Measurements from ENCODE around the gene GLTP. TPM values are rescaled to one million over a fixed set of nuclear protein-coding genes. Genes with fewer than 3 reads are reported as not detected.

GLTP gene
- total RNA-seq, 1 experiment from 2014 or later = 37.9 TPM

- DNase-seq (ENCODE audit: low spot score) = no peak
Observed at GRCh38 chr12:109821968-109822367, 58.4 kb downstream of the GLTP start.

- DNase-seq (ENCODE audit: low spot score) = no peak
Observed at GRCh38 chr12:109820816-109821381, 59.4 kb downstream of the GLTP start.

DNA sequence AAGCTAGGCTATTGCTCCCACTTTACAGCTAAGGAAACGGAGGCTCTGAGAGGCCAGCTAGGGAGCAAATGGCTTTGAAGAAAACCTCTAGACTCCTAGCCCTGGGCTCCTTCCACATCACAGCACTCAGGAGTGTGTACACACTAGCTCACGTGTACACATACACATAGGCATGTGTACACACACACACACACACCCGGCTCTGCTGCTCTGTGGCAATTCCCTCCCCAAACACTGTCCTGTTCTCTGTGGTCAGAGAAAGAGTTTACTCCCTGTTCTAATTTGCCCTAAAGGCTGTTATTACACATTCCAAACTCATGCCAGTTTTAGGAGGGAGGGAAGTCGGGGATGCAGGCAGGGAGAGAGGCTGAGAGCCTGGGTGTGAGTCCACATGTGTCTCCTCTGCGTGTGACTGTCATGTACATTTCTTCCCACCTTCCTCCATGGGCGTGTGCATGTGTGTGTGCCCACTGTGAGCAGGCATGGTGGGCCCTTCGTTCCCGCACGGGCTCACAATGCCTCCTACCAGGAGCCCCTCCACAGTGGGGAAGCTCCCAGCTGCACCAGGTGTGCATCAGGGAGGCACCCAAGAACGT is 61.3 kb downstream of the GLTP start:
- DNase-seq (ENCODE audit: low spot score) = no peak

- no peak for DNase-seq (ENCODE audit: low spot score)
Observed at GRCh38 chr12:109818253-109818652, 62.1 kb downstream of the GLTP start.

DNA sequence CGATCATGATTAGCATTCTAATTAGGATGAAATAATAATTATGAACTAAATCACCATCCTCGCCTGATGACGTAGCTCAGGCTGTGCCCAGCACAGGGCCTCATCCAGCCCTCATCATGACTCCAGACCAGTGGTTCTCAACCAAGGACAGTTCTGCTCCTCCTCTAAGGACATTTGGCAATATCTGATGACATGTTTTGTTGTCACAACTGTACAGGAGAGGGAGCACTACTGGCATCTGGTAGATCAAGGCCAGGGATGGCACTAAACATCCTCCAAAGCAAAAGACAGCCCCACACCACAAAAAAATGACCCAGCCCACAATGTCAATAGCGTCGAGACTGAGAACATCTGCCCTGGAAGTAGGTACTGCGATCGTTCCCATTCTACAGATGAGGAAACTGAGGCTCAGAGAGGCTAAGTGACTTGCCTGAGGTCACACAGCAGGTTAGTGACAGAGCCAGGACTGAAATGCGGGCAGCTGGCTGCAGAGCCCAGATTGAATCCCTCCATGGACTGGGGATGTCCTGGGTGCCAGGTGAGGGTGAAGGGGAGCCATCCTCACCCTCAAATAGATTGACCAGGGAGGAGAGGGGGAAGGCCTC is 62.6 kb downstream of the GLTP start:
- no peak for DNase-seq (ENCODE audit: low spot score)

- no peak for DNase-seq (ENCODE audit: low spot score)
Observed at GRCh38 chr12:109816870-109817269, 63.5 kb downstream of the GLTP start.

DNA sequence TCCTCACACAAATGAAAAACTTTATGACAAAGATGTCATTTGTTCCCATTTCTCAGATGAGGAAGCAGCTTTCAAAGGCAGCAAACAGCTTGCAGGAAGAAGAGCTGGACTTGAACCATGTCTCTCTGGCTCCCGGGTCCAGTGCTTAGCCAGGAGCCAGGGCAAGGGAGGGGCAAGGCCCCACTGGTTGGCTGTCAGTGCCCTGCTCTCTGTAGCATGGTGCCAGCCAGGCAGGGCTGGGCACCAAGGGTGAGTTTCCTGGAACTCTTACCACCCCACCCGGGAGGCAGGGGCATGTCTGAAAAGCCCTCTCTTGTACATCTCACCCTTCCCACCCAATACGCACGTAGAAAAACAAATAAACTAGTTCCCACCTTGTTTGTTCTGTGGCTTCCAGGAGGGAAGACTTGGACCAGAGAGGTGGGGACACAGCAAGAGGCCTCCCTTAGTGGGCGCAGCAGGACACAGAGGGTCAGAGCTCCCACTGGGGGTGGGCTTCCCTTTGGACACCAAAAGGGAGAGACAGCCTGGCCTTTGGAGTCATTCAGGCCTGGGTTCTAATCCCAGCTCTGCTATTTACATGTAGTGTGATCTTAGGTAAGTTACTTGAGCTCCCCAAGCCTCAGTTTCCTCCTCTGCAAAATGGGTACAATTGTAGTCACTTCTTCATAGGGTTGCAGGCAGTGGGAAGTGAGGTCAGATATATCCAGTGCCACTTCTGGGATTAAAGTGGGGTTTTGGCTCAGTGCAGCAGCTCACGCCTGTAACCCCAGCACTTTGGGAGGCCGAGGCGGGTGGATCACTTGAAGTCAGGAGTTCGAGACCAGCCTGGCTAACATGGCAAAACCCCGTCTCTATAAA is 64.4 kb downstream of the GLTP start:
- DNase-seq (ENCODE audit: low spot score) = no peak

DNA sequence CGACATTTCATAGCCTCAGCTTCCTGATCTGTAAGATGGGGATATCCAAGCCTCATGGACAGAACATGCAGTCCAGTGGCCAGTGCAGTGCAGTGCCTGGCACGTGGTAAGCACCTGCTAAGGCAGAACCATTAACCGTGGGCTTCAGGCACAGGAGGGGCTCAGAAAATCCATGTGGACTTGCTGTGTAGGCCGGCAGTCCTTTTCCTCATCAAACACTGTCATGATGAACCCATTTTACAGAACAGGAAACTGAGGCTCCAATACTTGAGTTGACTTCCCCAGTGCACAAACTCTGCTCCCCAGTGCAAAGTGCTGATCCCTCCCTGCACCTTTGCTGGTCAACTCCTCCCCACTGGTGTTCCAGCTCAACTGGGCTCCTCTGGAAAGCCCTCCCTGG is 65.1 kb downstream of the GLTP start:
- no peak for DNase-seq (ENCODE audit: low spot score)

GRCh38 chr12:109814600-109815150 is 65.7 kb downstream of the GLTP start:
- no peak for DNase-seq (ENCODE audit: low spot score)

GRCh38 chr12:109813810-109814416 is 66.4 kb downstream of the GLTP start:
- no peak for DNase-seq (ENCODE audit: low spot score)

DNA sequence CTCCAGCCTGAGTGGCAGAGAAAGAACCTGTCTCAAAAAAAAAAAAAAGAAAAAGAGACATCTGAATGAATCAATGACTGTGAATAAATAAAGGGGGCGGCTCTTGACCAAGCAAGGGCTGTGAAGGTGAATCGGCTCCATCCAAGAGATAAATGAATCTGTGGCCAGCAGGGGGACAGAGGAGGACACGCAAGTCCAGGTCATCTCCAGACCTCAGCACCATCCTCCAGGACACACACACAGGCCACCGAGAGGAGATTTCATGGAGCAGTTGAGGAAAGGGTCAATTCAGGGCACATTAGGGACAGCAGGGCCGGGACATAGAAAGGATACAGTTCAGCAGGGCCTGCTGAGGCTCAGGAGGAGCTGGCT is 68.7 kb downstream of the GLTP start:
- DNase-seq (ENCODE audit: low spot score) = no peak

- DNase-seq (ENCODE audit: low spot score) = no peak
Observed at GRCh38 chr12:109810954-109811623, 69.3 kb downstream of the GLTP start.

DNA sequence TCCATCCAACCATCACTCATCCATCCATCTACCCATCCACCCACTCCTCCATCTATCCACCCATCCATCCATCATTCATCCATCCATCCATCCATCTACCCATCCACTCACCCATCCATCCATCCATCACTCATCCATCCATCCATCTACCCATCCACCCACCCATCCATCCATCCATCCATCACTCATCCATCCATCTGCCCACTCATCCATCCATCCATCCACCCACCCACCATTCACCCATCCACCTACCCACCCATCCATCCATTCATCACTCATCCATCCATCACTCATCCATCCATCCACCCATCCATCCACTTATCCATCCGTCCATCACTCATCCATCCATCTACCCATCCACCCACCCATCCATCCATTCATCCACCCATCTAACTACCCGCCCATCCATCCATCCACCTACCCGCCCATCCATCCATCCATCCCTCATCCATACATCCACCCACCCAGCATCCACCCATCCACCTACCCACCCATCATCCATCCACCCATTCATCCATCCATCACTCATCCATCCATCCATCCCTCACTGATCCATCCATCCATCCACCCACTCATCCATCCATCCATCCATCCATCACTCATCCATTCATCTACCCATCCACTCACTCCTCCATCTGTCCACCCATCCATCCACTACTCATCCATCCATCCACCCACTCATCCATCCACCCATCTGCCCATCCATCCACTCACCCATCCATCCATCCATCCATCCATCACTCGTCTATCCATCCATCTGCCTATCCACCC is 71.3 kb downstream of the GLTP start:
- DNase-seq (ENCODE audit: low spot score) = no peak

DNA sequence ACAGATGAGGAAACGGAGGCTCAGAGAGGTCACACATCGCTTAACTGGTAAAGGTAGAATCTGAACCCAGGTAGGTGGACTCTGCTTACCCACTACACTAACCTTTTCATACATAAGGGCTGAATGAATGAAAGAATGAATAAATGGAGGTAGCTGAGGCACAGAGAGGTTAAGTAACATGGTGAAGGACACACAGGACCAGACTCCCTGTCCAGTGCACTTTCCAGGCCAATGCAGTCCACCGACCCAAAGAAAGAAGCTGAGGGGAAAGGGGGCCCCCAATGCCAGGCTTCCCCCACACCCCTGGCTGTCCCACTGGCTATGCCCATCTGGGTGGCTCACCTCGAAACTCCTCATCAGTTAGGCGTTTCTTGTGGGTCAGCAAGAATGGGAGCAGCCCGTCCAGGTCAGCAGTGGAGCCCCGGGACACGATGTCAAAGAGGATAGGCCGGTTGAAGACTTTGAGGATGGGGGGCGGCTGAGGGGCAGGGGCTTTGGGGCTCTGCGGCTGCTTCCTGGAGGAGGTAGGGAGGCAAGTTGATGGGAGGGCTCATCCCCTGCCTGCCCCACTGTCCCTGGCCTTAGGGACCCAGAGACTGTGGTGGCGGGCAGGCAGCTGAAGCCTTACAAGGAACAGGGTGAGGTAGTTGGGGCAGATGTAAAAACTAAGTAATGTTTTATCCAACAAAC is 72.2 kb downstream of the GLTP start:
- no peak for DNase-seq (ENCODE audit: low spot score)

DNA sequence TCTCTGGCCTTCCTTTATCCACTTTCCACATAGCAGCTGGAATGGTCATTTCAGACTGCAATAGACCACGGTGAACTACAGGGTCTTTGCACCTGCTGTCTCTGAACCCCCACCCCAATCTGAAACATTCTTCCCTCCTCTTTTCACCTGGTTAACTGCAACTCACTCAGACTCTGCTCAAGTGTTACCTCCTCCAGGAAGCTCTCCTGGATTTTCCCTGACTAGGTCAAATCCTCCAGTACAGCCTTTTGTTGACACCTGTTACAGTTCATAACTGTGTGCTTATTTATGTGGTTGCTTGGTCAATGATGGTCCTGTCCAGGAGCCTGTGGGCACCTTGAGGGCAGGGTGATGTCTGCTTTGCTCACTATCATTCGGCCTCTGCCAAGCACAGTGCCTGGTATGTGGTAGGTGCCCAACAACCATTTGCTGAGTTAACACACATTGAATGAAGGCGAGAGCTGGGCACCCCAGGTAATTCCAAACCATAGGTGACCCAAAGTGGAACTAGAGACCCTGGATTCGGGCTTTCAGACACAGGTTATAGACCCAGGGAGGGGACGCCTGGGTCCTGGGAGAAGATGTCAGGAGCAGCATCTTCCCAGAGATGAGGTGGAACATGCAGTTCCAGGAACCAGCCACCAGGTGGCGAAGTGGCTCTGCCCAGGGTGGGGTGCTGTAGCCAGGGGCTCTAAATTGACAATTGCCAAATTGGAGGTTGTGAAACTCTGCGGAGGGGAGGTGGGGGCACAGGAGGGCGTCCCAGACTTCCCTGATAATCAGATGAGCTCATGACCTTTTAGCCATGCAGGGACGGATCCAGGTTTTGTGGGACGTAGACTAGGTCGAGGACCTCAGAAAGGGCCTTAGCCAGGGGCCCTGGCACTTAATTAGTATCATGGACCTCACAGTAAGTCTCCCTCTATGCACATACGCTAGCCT is 75.2 kb downstream of the GLTP start:
- peak; percentile 38 for DNase-seq (ENCODE audit: low spot score)

GRCh38 chr12:109803678-109804077 is 76.7 kb downstream of the GLTP start:
- DNase-seq (ENCODE audit: low spot score) = no peak

DNA sequence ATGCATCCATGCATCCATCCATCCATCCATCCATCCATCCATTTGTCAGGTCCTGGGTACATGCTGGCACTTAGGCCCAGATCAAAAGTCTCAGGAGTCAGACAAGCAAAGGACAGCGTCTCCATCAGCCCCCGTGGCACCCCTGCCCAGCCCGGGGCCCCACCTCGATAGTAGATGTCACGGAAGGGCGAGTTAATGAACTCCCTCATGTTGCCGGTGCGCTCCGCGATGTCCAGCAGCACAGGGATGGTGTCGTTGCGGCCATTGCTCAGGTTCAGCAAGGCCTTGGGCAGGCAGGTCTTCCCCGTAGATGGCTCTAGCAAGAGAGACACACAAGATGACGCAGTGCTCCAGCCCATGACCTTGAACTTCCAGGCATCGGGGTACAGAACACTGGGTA is 77.5 kb downstream of the GLTP start:
- DNase-seq (ENCODE audit: low spot score) = no peak

Measured in A172 (cell line).